ENCODE measurements around the gene MACROD2.

The MACROD2 gene

GRCh38 chr20:14828459-14828858 is 833.1 kb downstream of the MACROD2 start:
- H3K9me3 ChIP-seq: no peaks in the 10 kb centered on the region
- no peak overlapping the region for H3K4me2 ChIP-seq
- H3K9ac ChIP-seq: no peak overlapping the region
- no peak for TF ChIP-seq Cebpa-rat (IDR thresholded peaks at IDR 0.05)
- H3K4me3 ChIP-seq: no peak overlapping the region
- no peaks in the 10 kb centered on the region for H4K20me1 ChIP-seq
- H3K36me3 ChIP-seq: no peaks in the 10 kb centered on the region
- no peaks in the 10 kb centered on the region for H3K27me3 ChIP-seq
- H3K4me1 ChIP-seq: no peaks in the 10 kb centered on the region
- no peak overlapping the region for H3K27ac ChIP-seq

GRCh38 chr20:14829906-14830305 is 834.6 kb downstream of the MACROD2 start:
- Histone ChIP-seq H3K4me3 (no peak overlapping the region), H3K4me1 (no peaks in the 10 kb centered on the region), H3K4me2 (no peak overlapping the region), H3K27me3 (no peaks in the 10 kb centered on the region), H3K36me3 (no peaks in the 10 kb centered on the region), H3K27ac (no peak overlapping the region), H4K20me1 (no peaks in the 10 kb centered on the region), H3K9me3 (no peaks in the 10 kb centered on the region), H3K9ac (no peak overlapping the region)
- no peak for TF ChIP-seq Cebpa-rat (IDR thresholded peaks at IDR 0.05)

- Histone ChIP-seq H3K27me3 (no peaks in the 10 kb centered on the region), H3K9ac (no peak overlapping the region), H3K36me3 (no peaks in the 10 kb centered on the region), H3K9me3 (no peaks in the 10 kb centered on the region), H3K4me1 (no peaks in the 10 kb centered on the region), H3K4me3 (no peak overlapping the region), H3K4me2 (no peak overlapping the region), H3K27ac (no peak overlapping the region), H4K20me1 (no peaks in the 10 kb centered on the region)
- no peak for TF ChIP-seq Cebpa-rat (IDR thresholded peaks at IDR 0.05)
Observed at GRCh38 chr20:14830466-14830865, 835.1 kb downstream of the MACROD2 start.

GRCh38 chr20:14830899-14831298 is 835.6 kb downstream of the MACROD2 start:
- Histone ChIP-seq H3K9me3 (no peaks in the 10 kb centered on the region), H4K20me1 (no peaks in the 10 kb centered on the region), H3K4me3 (no peak overlapping the region), H3K4me2 (no peak overlapping the region), H3K36me3 (no peaks in the 10 kb centered on the region), H3K27ac (no peak overlapping the region), H3K27me3 (no peaks in the 10 kb centered on the region), H3K4me1 (no peaks in the 10 kb centered on the region), H3K9ac (no peak overlapping the region)
- no peak for TF ChIP-seq Cebpa-rat (IDR thresholded peaks at IDR 0.05)

- H4K20me1 ChIP-seq: no peaks in the 10 kb centered on the region
- TF ChIP-seq Cebpa-rat (IDR thresholded peaks at IDR 0.05): no peak
- H3K4me2 ChIP-seq: no peak overlapping the region
- no peaks in the 10 kb centered on the region for H3K36me3 ChIP-seq
- H3K4me1 ChIP-seq: no peaks in the 10 kb centered on the region
- H3K27me3 ChIP-seq: no peaks in the 10 kb centered on the region
- no peak overlapping the region for H3K27ac ChIP-seq
- no peak overlapping the region for H3K9ac ChIP-seq
- H3K4me3 ChIP-seq: no peak overlapping the region
- no peaks in the 10 kb centered on the region for H3K9me3 ChIP-seq
Observed at GRCh38 chr20:14832630-14833029, 837.3 kb downstream of the MACROD2 start.

- Histone ChIP-seq H3K9ac (no peak overlapping the region), H3K9me3 (no peaks in the 10 kb centered on the region), H4K20me1 (no peaks in the 10 kb centered on the region), H3K4me1 (no peaks in the 10 kb centered on the region), H3K27me3 (no peaks in the 10 kb centered on the region), H3K36me3 (no peaks in the 10 kb centered on the region), H3K4me2 (no peak overlapping the region), H3K27ac (no peak overlapping the region), H3K4me3 (no peak overlapping the region)
- no peak for TF ChIP-seq Cebpa-rat (IDR thresholded peaks at IDR 0.05)
Observed at GRCh38 chr20:14838663-14839628, 843.6 kb downstream of the MACROD2 start.

DNA sequence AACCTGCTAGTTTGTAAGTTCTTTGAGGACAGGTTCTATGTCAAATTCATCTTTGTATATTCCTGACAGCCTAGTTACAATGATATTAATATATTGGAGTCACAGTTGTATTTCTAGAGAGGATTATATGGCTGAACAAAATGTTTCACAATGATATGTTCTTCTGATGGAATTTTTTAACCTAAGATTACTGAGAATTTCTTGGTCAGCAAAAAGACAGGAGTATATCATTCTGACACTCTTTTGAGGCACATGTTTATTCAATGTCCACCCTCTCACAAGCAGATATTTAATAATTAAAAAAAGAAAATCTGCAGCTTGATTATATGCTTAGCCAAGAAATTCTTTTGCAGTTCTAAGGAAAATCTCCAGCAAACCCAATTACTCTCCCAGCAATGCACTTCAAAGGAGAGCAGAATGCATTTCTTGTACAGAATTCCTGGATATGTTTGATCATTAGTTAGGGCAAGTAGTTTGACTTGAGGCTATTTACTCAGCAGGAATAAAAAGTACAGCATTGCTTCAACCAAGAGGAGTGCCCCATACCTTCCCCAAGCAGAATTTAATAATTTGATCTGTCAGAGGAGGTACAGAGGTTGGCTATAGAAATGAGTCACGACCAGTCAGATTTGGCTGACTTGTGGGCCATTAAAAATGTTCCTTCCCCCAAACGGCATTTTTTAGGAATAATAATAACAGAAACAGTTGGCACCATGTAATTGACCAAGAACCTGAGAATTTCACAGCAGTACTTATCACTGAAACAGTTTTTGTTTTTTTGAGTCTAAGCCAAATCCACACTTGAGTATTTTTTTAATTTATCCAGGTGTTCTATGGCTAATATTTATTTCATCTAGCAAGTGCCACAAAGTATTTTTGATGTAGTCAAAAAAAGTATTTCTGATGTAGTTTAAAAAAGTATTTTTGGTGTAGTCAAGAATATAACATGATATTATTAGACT is 850.2 kb downstream of the MACROD2 start:
- Histone ChIP-seq H3K4me3 (no peak overlapping the region), H3K9me3 (no peaks in the 10 kb centered on the region), H3K4me2 (no peak overlapping the region), H4K20me1 (no peaks in the 10 kb centered on the region), H3K36me3 (no peaks in the 10 kb centered on the region), H3K27me3 (no peaks in the 10 kb centered on the region), H3K27ac (no peak overlapping the region), H3K9ac (no peak overlapping the region), H3K4me1 (no peaks in the 10 kb centered on the region)
- TF ChIP-seq Cebpa-rat (IDR thresholded peaks at IDR 0.05): no peak

GRCh38 chr20:14848806-14849205 is 853.5 kb downstream of the MACROD2 start:
- TF ChIP-seq Cebpa-rat (IDR thresholded peaks at IDR 0.05): no peak
- Histone ChIP-seq H3K27me3 (no peaks in the 10 kb centered on the region), H3K4me2 (no peak overlapping the region), H3K27ac (no peak overlapping the region), H3K4me3 (no peak overlapping the region), H3K36me3 (no peaks in the 10 kb centered on the region), H4K20me1 (no peaks in the 10 kb centered on the region), H3K4me1 (peaks cover 15% of the 10 kb centered on the region), H3K9ac (no peak overlapping the region), H3K9me3 (no peaks in the 10 kb centered on the region)

GRCh38 chr20:14853079-14853478 is 857.8 kb downstream of the MACROD2 start:
- TF ChIP-seq Cebpa-rat (IDR thresholded peaks at IDR 0.05): no peak
- Histone ChIP-seq H3K9me3 (no peaks in the 10 kb centered on the region), H3K4me2 (peak overlapping the region; percentile 62), H3K36me3 (no peaks in the 10 kb centered on the region), H4K20me1 (no peaks in the 10 kb centered on the region), H3K4me1 (peaks cover 17% of the 10 kb centered on the region), H3K27ac (peak overlapping the region; percentile 11; the same call in 1 of the 2 replicates), H3K4me3 (no peak overlapping the region), H3K9ac (no peak overlapping the region), H3K27me3 (no peaks in the 10 kb centered on the region)

- Histone ChIP-seq H3K27me3 (no peaks in the 10 kb centered on the region), H3K4me2 (no peak overlapping the region), H3K36me3 (no peaks in the 10 kb centered on the region), H3K27ac (no peak overlapping the region), H3K9me3 (no peaks in the 10 kb centered on the region), H3K9ac (no peak overlapping the region), H4K20me1 (no peaks in the 10 kb centered on the region), H3K4me1 (peaks cover 17% of the 10 kb centered on the region), H3K4me3 (no peak overlapping the region)
- no peak for TF ChIP-seq Cebpa-rat (IDR thresholded peaks at IDR 0.05)
Observed at GRCh38 chr20:14855171-14855570, 859.9 kb downstream of the MACROD2 start.

Data from BLaER1 (cell line).